Measurements from ENCODE around the gene SNX25.
"Not testable (repeated sequence)": the region's sequence is repeated elsewhere in the genome, so short reads cannot be mapped to it uniquely, and the experiment has no call there.

SNX25 gene

GRCh38 chr4:185307136-185307950, 97.9 kb downstream of the SNX25 start:
- no peak for DNase-seq (ENCODE audit: low spot score)

DNA sequence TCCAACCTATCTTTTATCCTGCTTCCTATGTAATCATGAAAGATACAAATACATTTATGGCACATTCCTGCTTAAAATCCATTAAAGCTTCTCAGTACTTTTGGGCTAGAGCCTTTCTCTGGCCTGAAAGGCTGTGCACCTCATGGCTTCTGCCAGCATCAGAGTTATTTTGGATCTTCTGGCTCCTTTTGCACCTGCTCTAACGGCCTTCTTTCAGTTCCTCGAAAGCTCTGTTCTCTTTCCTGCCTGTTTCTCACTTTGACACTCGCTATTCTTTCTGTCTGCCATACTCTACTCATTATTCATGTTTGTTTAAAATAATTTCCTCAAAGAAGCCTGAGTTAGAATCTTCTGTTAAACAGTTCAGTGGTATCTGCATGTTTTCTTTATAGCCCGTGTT, 100.4 kb downstream of the SNX25 start:
- no peak for DNase-seq (ENCODE audit: low spot score)

DNA sequence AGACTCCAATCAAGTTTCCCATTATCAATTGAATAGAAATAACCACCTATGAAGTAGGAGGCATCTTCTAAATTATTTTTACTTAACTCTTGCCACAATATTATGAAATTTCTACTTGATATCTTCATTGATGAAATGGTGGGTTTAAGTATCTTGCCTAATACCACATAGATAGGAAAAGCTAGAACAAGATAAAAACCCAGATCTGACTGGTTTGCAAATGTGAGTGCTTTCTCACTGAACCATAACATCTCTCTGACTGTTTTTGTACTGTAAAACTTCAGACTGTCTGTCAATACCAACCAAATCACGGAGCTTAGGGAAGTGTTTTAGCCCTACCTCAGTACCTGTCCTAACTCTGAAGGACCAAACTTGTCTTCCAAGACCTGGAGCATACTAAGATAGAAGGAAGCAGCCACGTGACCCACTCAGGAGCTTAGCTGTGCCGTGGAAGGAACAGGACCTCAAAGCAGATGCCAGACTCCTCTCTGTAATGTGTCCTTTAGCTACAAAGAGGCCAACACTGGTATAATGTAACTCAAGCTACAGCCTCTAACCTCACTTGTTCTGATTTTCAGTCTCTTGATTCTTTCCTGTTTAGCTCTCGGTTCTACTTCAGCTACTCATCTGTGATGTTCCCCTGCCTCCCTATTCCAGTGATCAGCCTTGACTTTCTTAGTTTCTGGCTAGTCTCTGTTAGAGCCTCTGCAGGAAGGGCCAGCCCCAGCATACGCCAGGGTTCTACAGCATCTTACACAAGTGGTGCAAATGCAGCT, 101.9 kb downstream of the SNX25 start:
- no peak for DNase-seq (ENCODE audit: low spot score)

DNA sequence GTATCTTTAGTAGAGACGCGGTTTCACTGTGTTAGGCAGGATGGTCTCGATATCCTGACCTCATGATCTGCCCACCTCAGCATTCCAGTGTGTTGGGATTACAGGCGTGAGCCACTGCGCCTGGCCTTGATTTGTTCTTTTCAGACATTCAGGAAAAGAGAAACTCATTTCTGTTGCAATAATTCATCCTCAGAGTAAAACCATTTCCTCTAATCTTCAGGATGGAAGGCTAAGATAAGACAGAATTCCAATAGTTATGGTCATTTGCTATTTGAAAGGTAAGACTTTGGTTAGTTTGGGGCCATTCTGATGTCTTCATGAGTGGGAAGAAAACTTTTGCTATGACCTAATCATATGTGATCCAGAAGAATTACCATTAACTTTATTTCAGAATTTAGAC, 103.3 kb downstream of the SNX25 start:
- DNase-seq (ENCODE audit: low spot score), result no peak

DNA sequence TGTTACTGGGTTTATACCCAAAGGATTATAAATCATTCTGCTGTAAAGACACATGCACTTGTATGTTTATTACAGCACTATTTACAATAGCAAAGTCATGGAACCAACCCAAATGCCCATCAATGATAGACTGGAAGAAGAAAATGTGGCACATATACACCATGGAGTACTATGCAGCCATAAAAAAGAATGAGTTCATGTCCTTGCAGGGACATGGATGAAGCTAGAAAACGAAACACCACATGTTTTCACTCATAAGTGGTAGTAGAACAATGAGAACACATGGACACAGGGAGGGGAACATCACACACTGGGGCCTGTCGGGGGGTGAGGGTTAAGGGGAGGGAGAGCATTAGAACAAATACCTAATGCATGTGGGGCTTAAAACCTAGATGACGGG, 108.1 kb downstream of the SNX25 start:
- not testable (repeated sequence) for DNase-seq (ENCODE audit: low spot score)

GRCh38 chr4:185317880-185318279, 108.5 kb downstream of the SNX25 start:
- no peak for DNase-seq (ENCODE audit: low spot score)

- DNase-seq (ENCODE audit: low spot score), result no peak
Measured at GRCh38 chr4:185318679-185319078, 109.3 kb downstream of the SNX25 start.

DNA sequence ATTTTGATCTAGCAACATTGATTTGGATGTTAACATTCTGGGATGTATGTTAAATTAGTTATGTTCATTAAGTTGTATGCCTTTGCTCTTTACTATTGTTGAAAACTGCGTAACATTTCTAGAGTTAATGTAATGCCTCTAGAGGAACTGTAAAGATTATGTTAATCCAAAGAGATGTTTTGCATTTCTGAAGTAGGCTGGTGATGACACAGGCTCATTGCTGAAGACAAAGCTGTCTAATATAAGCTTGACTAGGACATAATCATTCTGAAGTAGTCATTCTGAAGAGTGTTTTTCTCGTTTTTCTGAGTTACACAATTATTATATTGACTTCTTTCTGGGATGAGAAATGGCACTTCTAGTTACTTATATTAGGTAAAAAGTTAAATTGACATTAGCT, 113.4 kb downstream of the SNX25 start:
- no peak for DNase-seq (ENCODE audit: low spot score)

DNA sequence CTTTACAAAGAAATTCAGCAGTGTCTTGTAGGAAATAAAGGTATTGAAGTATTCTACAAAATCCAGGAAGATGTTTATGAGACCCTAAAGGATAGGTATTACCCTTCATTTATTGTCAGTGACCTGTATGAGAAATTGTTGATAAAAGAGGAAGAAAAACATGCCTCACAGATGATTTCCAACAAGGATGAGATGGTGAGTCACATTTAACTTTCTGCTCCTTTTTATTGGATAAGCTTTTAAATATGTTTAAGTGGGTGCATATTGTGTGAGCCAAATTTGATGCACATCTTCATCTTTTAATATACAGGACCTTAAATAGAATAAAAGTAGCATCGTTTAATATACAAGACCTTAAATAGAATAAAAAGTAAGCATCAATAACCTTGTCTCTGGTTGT, 114.2 kb downstream of the SNX25 start:
- DNase-seq (ENCODE audit: low spot score), result no peak

DNA sequence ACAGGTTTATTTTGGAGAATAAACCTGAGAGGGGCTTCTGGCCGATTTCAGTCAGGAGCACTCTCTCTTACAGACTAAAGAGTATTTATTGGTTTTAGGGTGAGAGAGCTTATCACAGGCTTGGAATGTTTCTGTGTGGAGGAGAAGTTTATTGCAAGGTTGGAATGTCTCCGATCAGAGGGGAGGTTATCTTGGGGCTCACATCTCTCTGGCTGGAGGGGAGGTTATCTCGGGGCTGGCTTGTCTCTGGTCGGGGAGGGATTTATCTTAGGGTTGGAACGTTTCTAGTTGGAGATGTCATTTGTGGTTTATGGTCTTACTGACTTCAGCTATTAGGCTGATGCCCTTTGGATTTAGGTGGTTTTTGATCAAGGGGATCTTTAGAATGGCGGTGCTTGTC, 115.0 kb downstream of the SNX25 start:
- not testable (repeated sequence) for DNase-seq (ENCODE audit: low spot score)

GRCh38 chr4:185325721-185326120, 116.3 kb downstream of the SNX25 start:
- DNase-seq (ENCODE audit: low spot score), result not testable (repeated sequence)

DNA sequence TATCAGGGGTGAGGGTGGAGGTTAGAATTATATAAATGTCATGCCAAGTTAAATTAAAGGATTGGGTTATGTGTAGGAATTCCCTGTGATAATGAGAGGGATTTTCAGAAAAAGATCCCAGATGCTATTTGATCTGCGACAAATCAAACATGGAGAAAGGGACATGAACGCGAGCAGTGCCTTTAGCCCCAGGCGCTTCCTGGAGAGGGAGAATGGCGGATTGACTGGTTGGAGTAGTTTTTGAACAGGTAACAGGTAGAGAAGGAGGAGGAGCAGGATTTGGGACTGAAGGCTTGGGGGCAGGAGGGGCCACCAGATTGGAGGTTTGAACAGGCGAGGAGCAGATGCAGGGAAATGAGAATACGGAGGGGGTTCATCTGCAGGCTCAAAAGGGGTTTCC, 119.2 kb downstream of the SNX25 start:
- no peak for DNase-seq (ENCODE audit: low spot score)

- not testable (repeated sequence) for DNase-seq (ENCODE audit: low spot score)
Measured at GRCh38 chr4:185329879-185330510, 120.6 kb downstream of the SNX25 start.

GRCh38 chr4:185332575-185333464, 123.4 kb downstream of the SNX25 start:
- no peak for DNase-seq (ENCODE audit: low spot score)

DNA sequence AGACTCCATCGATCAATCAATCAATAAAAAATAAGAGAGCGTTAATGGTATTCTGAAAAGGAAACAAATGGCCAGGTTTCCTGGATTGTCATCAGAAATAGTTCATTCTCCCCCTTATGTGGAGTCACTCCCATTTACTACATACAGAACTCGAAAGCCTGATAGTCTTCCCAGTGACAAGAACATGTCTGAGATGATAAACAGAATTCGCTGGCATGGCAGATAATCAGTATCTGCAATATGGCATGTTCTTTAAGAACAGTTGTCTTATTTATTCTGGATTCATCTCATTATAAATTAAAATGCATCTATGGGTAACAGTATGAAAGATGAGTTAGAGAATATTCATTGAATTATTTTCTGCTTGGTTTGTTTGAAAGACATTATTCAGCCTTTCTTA, 124.9 kb downstream of the SNX25 start:
- DNase-seq (ENCODE audit: low spot score), result no peak

DNA sequence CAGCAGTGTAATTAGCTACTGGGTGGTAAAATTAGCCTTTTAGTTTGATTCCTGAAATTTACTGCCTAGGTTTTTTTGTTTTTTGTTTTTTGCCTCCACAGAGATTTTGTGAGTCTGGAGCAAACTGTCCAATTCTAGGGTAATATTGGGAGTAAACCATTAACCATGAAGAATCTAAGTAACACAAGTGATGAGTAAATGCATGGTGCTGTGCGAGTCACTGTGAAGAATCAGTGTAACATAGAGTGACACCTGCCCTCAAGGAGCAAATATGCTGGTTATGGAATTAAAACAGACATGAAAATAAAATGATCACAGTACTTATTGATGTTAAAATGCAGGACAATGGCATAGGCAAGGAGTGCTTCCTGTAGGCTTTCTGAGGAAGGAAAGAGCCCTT, 126.2 kb downstream of the SNX25 start:
- DNase-seq (ENCODE audit: low spot score), result no peak

- no peak for DNase-seq (ENCODE audit: low spot score)
Measured at GRCh38 chr4:185339941-185340340, 130.5 kb downstream of the SNX25 start.

- no peak for DNase-seq (ENCODE audit: low spot score)
Measured at GRCh38 chr4:185341377-185341776, 132.0 kb downstream of the SNX25 start.

- DNase-seq (ENCODE audit: low spot score), result no peak
Measured at GRCh38 chr4:185341841-185342240, 132.4 kb downstream of the SNX25 start.

DNA sequence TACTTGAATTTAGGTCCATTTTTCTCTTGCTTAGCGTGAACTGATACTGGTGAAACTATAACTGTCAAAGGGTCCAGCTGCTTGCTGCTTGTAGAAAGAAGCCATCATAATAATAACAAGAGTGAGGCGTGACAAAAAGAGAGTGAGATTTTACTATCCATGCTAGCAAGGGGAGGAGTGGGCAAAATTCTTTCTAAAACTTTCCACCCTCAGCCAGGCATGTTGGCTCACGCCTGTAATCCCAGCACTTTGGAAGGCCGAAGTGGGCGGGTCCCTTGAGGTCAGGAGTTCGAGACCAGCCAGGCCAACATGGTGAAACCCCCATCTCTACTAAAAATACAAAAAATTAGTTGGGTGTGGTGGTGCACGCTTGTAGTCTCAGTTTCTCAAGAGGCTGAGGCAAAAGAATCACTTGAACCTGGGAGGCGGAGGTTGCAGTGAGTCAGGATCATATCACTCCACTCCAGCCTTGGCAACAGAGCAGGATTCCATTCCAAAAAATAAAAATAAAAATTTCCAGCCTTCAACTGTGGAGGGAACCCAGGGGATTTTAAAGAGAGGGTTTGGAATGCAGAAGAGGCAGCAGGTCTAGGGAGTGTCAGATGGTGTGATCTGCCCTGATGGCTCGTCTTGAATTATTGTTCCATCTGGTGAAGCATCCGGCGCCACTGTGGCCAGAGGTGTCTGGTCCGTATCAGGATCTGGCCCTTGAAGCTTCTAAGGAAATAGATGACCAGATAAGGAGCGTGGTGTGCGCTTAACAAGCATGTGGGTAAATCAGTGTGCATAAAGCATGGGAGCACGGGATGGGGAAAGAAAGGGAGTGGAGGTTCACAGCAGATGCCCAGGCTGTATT, 134.6 kb downstream of the SNX25 start:
- DNase-seq (ENCODE audit: low spot score), result no peak
